Measurements from ENCODE around the gene ZNF385D.

The ZNF385D gene

GRCh38 chr3:21533002-21533401 lies 218.0 kb downstream of the ZNF385D start:
- no peaks in the 10 kb centered on the region for H3K9me3 ChIP-seq (ENCODE audit: insufficient read depth, low read depth, low read length)
- H3K4me3 ChIP-seq (ENCODE audit: low read length), result no peak overlapping the region
- H3K36me3 ChIP-seq (ENCODE audit: insufficient read depth, low read depth, low read length), result no peaks in the 10 kb centered on the region
- H3K4me1 ChIP-seq (ENCODE audit: insufficient read depth, low read length), result no peaks in the 10 kb centered on the region
- H3K9ac ChIP-seq (ENCODE audit: low read depth, low read length), result no peak overlapping the region
- H3K27ac ChIP-seq (ENCODE audit: low read length), result no peak overlapping the region
- no peaks in the 10 kb centered on the region for H3K27me3 ChIP-seq (ENCODE audit: insufficient read depth, low read length)

- H3K4me1 ChIP-seq (ENCODE audit: insufficient read depth, low read length), result no peaks in the 10 kb centered on the region
- no peaks in the 10 kb centered on the region for H3K36me3 ChIP-seq (ENCODE audit: insufficient read depth, low read depth, low read length)
- H3K4me3 ChIP-seq (ENCODE audit: low read length), result no peak overlapping the region
- H3K9ac ChIP-seq (ENCODE audit: low read depth, low read length), result no peak overlapping the region
- no peak overlapping the region for H3K27ac ChIP-seq (ENCODE audit: low read length)
- H3K27me3 ChIP-seq (ENCODE audit: insufficient read depth, low read length), result no peaks in the 10 kb centered on the region
- H3K9me3 ChIP-seq (ENCODE audit: insufficient read depth, low read depth, low read length), result no peaks in the 10 kb centered on the region
Observed at GRCh38 chr3:21531909-21532308, 219.1 kb downstream of the ZNF385D start.

- Histone ChIP-seq H3K9me3 (ENCODE audit: insufficient read depth, low read depth, low read length) (no peaks in the 10 kb centered on the region), H3K27me3 (ENCODE audit: insufficient read depth, low read length) (no peaks in the 10 kb centered on the region), H3K27ac (ENCODE audit: low read length) (no peak overlapping the region), H3K4me1 (ENCODE audit: insufficient read depth, low read length) (no peaks in the 10 kb centered on the region; the same call in 1 of the 2 replicates), H3K9ac (ENCODE audit: low read depth, low read length) (no peak overlapping the region), H3K36me3 (ENCODE audit: insufficient read depth, low read depth, low read length) (no peaks in the 10 kb centered on the region), H3K4me3 (ENCODE audit: low read length) (no peak overlapping the region)
Observed at GRCh38 chr3:21528291-21528995, 222.6 kb downstream of the ZNF385D start.

- Histone ChIP-seq H3K27ac (ENCODE audit: low read length) (no peak overlapping the region), H3K36me3 (ENCODE audit: insufficient read depth, low read depth, low read length) (no peaks in the 10 kb centered on the region), H3K9ac (ENCODE audit: low read depth, low read length) (no peak overlapping the region), H3K4me3 (ENCODE audit: low read length) (no peak overlapping the region), H3K4me1 (ENCODE audit: insufficient read depth, low read length) (no peaks in the 10 kb centered on the region; the same call in 1 of the 2 replicates), H3K9me3 (ENCODE audit: insufficient read depth, low read depth, low read length) (no peaks in the 10 kb centered on the region), H3K27me3 (ENCODE audit: insufficient read depth, low read length) (no peaks in the 10 kb centered on the region)
Observed at GRCh38 chr3:21526461-21526860, 224.5 kb downstream of the ZNF385D start.

- Histone ChIP-seq H3K9ac (ENCODE audit: low read depth, low read length) (no peak overlapping the region), H3K36me3 (ENCODE audit: insufficient read depth, low read depth, low read length) (no peaks in the 10 kb centered on the region), H3K4me1 (ENCODE audit: insufficient read depth, low read length) (no peaks in the 10 kb centered on the region; the same call in 1 of the 2 replicates), H3K27me3 (ENCODE audit: insufficient read depth, low read length) (no peaks in the 10 kb centered on the region), H3K9me3 (ENCODE audit: insufficient read depth, low read depth, low read length) (no peaks in the 10 kb centered on the region), H3K4me3 (ENCODE audit: low read length) (no peak overlapping the region), H3K27ac (ENCODE audit: low read length) (no peak overlapping the region)
Observed at GRCh38 chr3:21524133-21524532, 226.9 kb downstream of the ZNF385D start.

- H3K36me3 ChIP-seq (ENCODE audit: insufficient read depth, low read depth, low read length), result no peaks in the 10 kb centered on the region
- H3K9me3 ChIP-seq (ENCODE audit: insufficient read depth, low read depth, low read length), result no peaks in the 10 kb centered on the region
- no peak overlapping the region for H3K27ac ChIP-seq (ENCODE audit: low read length)
- no peak overlapping the region for H3K9ac ChIP-seq (ENCODE audit: low read depth, low read length)
- no peak overlapping the region for H3K4me3 ChIP-seq (ENCODE audit: low read length)
- H3K4me1 ChIP-seq (ENCODE audit: insufficient read depth, low read length), result peaks cover 5% of the 10 kb centered on the region; the same call in 1 of the 2 replicates
- H3K27me3 ChIP-seq (ENCODE audit: insufficient read depth, low read length), result no peaks in the 10 kb centered on the region
Observed at GRCh38 chr3:21520106-21520963, 230.7 kb downstream of the ZNF385D start.

- Histone ChIP-seq H3K27me3 (ENCODE audit: insufficient read depth, low read length) (no peaks in the 10 kb centered on the region), H3K36me3 (ENCODE audit: insufficient read depth, low read depth, low read length) (no peaks in the 10 kb centered on the region), H3K9me3 (ENCODE audit: insufficient read depth, low read depth, low read length) (no peaks in the 10 kb centered on the region), H3K4me3 (ENCODE audit: low read length) (no peak overlapping the region), H3K4me1 (ENCODE audit: insufficient read depth, low read length) (0 out of 2 replicates have a peak, but pooled peaks cover 5% of the 10 kb centered on the region), H3K9ac (ENCODE audit: low read depth, low read length) (no peak overlapping the region), H3K27ac (ENCODE audit: low read length) (no peak overlapping the region)
Observed at GRCh38 chr3:21517184-21517583, 233.8 kb downstream of the ZNF385D start.

GRCh38 chr3:21515417-21515816 lies 235.6 kb downstream of the ZNF385D start:
- no peak overlapping the region for H3K4me3 ChIP-seq (ENCODE audit: low read length)
- no peaks in the 10 kb centered on the region for H3K9me3 ChIP-seq (ENCODE audit: insufficient read depth, low read depth, low read length)
- no peaks in the 10 kb centered on the region for H3K27me3 ChIP-seq (ENCODE audit: insufficient read depth, low read length)
- H3K36me3 ChIP-seq (ENCODE audit: insufficient read depth, low read depth, low read length), result no peaks in the 10 kb centered on the region
- no peak overlapping the region for H3K27ac ChIP-seq (ENCODE audit: low read length)
- 0 out of 2 replicates have a peak, but pooled peaks cover 5% of the 10 kb centered on the region for H3K4me1 ChIP-seq (ENCODE audit: insufficient read depth, low read length)
- H3K9ac ChIP-seq (ENCODE audit: low read depth, low read length), result no peak overlapping the region

- H3K9ac ChIP-seq (ENCODE audit: low read depth, low read length), result no peak overlapping the region
- H3K27me3 ChIP-seq (ENCODE audit: insufficient read depth, low read length), result no peaks in the 10 kb centered on the region
- no peaks in the 10 kb centered on the region for H3K4me1 ChIP-seq (ENCODE audit: insufficient read depth, low read length)
- no peaks in the 10 kb centered on the region for H3K9me3 ChIP-seq (ENCODE audit: insufficient read depth, low read depth, low read length)
- H3K27ac ChIP-seq (ENCODE audit: low read length), result no peak overlapping the region
- no peaks in the 10 kb centered on the region for H3K36me3 ChIP-seq (ENCODE audit: insufficient read depth, low read depth, low read length)
- H3K4me3 ChIP-seq (ENCODE audit: low read length), result no peak overlapping the region
Observed at GRCh38 chr3:21509731-21510470, 241.1 kb downstream of the ZNF385D start.

- Histone ChIP-seq H3K27ac (ENCODE audit: low read length) (no peak overlapping the region), H3K9me3 (ENCODE audit: insufficient read depth, low read depth, low read length) (no peaks in the 10 kb centered on the region), H3K27me3 (ENCODE audit: insufficient read depth, low read length) (no peaks in the 10 kb centered on the region), H3K4me1 (ENCODE audit: insufficient read depth, low read length) (no peaks in the 10 kb centered on the region), H3K36me3 (ENCODE audit: insufficient read depth, low read depth, low read length) (no peaks in the 10 kb centered on the region), H3K4me3 (ENCODE audit: low read length) (no peak overlapping the region), H3K9ac (ENCODE audit: low read depth, low read length) (no peak overlapping the region)
Observed at GRCh38 chr3:21508246-21508645, 242.8 kb downstream of the ZNF385D start.

- Histone ChIP-seq H3K4me3 (ENCODE audit: low read length) (no peak overlapping the region), H3K27me3 (ENCODE audit: insufficient read depth, low read length) (no peaks in the 10 kb centered on the region), H3K36me3 (ENCODE audit: insufficient read depth, low read depth, low read length) (no peaks in the 10 kb centered on the region), H3K9ac (ENCODE audit: low read depth, low read length) (no peak overlapping the region), H3K4me1 (ENCODE audit: insufficient read depth, low read length) (no peaks in the 10 kb centered on the region), H3K9me3 (ENCODE audit: insufficient read depth, low read depth, low read length) (no peaks in the 10 kb centered on the region), H3K27ac (ENCODE audit: low read length) (no peak overlapping the region)
Observed at GRCh38 chr3:21505711-21506460, 245.1 kb downstream of the ZNF385D start.

Data from iPS-20b (cell line).